NCI-H524 (cell line): ENCODE data around the gene HNF1A.

Experiments used
- DNase-seq, 2 experiments: peaks; one replicate each; lab custom pipeline; 2025; lab: John Stamatoyannopoulos, UW

The HNF1A gene

DNA sequence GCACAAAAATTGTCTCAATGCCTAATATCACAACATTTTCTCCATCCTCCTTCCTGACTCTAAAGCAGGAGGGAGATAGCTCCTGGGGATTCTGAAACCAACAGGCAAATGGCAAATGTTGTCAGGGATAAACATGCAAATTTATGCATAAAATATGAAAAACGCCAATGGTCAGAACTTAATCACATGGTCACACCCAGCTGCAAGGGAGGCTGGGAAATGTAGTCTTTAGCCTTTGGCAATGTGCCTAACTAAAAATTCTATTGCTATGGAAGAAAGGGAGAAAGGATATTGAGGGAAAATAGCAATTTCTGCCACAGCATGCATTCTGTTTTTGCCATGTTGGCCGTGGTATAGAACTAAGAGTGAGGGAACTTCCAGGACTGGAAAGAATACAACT, 72.4 kb downstream of the HNF1A start:
- DNase-seq: no peak
